K562 (cell line): Measurements from ENCODE around the gene EIF2S2. TPM values are rescaled to one million over a fixed set of nuclear protein-coding genes. Genes with fewer than 3 reads are reported as not detected.
A peak's percentile ranks its signal among the peaks of the same experiment; 100 is the strongest.

Source experiments
- ATF1 ChIP-seq, 2 experiments: fragments of 450-650 bp in 1 of 2; IDR thresholded peaks; 2 replicates each; pipeline ENCODE4 v1.6.1; 2016; ENCODE audit warnings: missing compliant biosample characterization in 1 of 2, missing genetic modification characterization in 1 of 2
- CREB5 ChIP-seq: fragments of 250-450 bp; sonication (Bioruptor Pico); IDR thresholded peaks from 2 replicates; pipeline ENCODE4 v1.5.0; 2020; ENCODE audit warnings: mild to moderate bottlenecking
- CTBP1 ChIP-seq: fragments of 450-650 bp; IDR thresholded peaks from 2 replicates; pipeline ENCODE4 v1.6.1; 2016; ENCODE audit warnings: borderline replicate concordance
- E2F1 ChIP-seq: sonication (generic); formaldehyde crosslinking; IDR thresholded peaks from 2 replicates; pipeline ENCODE4 v1.8.1; 2023; ENCODE audit warnings: mild to moderate bottlenecking, missing genetic modification reagents, moderate library complexity
- ELF1 ChIP-seq: fragments of 200-800 bp; sonication (Bioruptor generic); IDR thresholded peaks from 2 replicates; pipeline ENCODE4 v1.6.1; 2016; ENCODE audit warnings: missing genetic modification characterization, missing compliant biosample characterization
- FOXJ2 ChIP-seq: fragments of 200-800 bp; sonication (Bioruptor generic); IDR thresholded peaks from 2 replicates; pipeline ENCODE4 v1.6.1; 2016; ENCODE audit warnings: missing genetic modification characterization, missing compliant biosample characterization
- FOXK2 ChIP-seq, 2 experiments: fragments of 450-650 bp; IDR thresholded peaks in 1 of 2; conservative IDR thresholded peaks in 1 of 2; 2 replicates each; pipeline ENCODE4 v1.6.1; 2016; ENCODE audit warnings: low read depth in 2 of 2, mild to moderate bottlenecking in 1 of 2
- GABPA ChIP-seq: fragments of 200-800 bp; sonication (Bioruptor generic); conservative IDR thresholded peaks from 2 replicates; pipeline ENCODE4 v1.6.1; 2016; ENCODE audit warnings: low read depth, missing genetic modification characterization, missing compliant biosample characterization
- GMEB1 ChIP-seq: fragments of 250-450 bp; sonication (Bioruptor Pico); IDR thresholded peaks from 2 replicates; pipeline ENCODE4 v1.4.0; 2020; ENCODE audit warnings: mild to moderate bottlenecking
- HIVEP1 ChIP-seq: fragments of 250-450 bp; sonication (Bioruptor Pico); IDR thresholded peaks from 2 replicates; pipeline ENCODE4 v1.4.0; 2020; ENCODE audit warnings: mild to moderate bottlenecking
- HMGN3 ChIP-seq: IDR thresholded peaks from 2 replicates; pipeline ENCODE4 v1.6.1; 2011; ENCODE audit warnings: borderline replicate concordance, low read depth, mild to moderate bottlenecking, mixed read lengths, low read length; ENCODE audit not compliant: insufficient read length; ENCODE audit errors: extremely low read depth
- HNRNPLL ChIP-seq: fragments of 200-400 bp; formaldehyde crosslinking; IDR thresholded peaks from 2 replicates; pipeline ENCODE4 v1.6.1; 2017; ENCODE audit warnings: low read length, low read depth, mild to moderate bottlenecking; ENCODE audit not compliant: poor library complexity, severe bottlenecking
- MIER1 ChIP-seq: fragments of 450-650 bp; IDR thresholded peaks from 2 replicates; pipeline ENCODE4 v1.6.1; 2016; ENCODE audit warnings: antibody characterized with exemption, mild to moderate bottlenecking, low read depth
- NCOA6 ChIP-seq: fragments of 450-650 bp; IDR thresholded peaks from 2 replicates; pipeline ENCODE4 v1.6.1; 2017; ENCODE audit warnings: mild to moderate bottlenecking
- NFRKB ChIP-seq: fragments of 450-650 bp; IDR thresholded peaks from 2 replicates; pipeline ENCODE4 v1.6.1; 2016; ENCODE audit warnings: low read depth
- NONO ChIP-seq, 2 experiments: fragments of 200-400 bp in 1 of 2; fragments of 450-650 bp in 1 of 2; formaldehyde crosslinking in 1 of 2; IDR thresholded peaks; 2 replicates each; pipeline ENCODE4 v1.6.1; 2017; ENCODE audit warnings: low read depth in 2 of 2, mild to moderate bottlenecking in 2 of 2, moderate library complexity in 2 of 2, low read length in 1 of 2
- PRPF4 ChIP-seq: fragments of 200-400 bp; formaldehyde crosslinking; IDR thresholded peaks from one replicate; pipeline ENCODE4 v1.6.1; 2017; ENCODE audit warnings: low read length, low read depth, mild to moderate bottlenecking; ENCODE audit not compliant: insufficient read depth, poor library complexity, severe bottlenecking
- SRSF3 ChIP-seq: fragments of 200-400 bp; formaldehyde crosslinking; IDR thresholded peaks from 2 replicates; pipeline ENCODE4 v1.6.1; 2016; ENCODE audit warnings: mild to moderate bottlenecking, low read length, moderate library complexity; ENCODE audit not compliant: insufficient read depth
- STAT5A ChIP-seq: IDR thresholded peaks from 2 replicates; pipeline ENCODE4 v1.6.1; 2012; ENCODE audit warnings: low read length, inconsistent platforms, borderline replicate concordance
- polyA plus RNA-seq, 8 experiments: library from polyadenylated mRNA; depleted of rRNA in 4 of 8; stranded (reverse) in 5 of 8; unstranded in 3 of 8; fragments of >200 nt; fragmentation: Nextera tagmentation in 2 of 8; fragmentation: Illumina TruSeq in 1 of 8; extraction: Ambion mirVana in 2 of 8; extraction: Trizol in 1 of 8; gene quantifications; 2 replicates each; pipeline versions ENCODE4 v1.2.1 to v1.2.3, GENCODE V29; 2011 to 2014; ENCODE audit warnings: inconsistent platforms in 1 of 8, missing spikeins in 1 of 8
- total RNA-seq, 7 experiments: library from RNA; depleted of rRNA in 6 of 7; stranded (reverse); fragments of >200 nt in 6 of 7; fragmentation: Illumina TruSeq in 2 of 7; extraction: Trizol in 2 of 7; gene quantifications; 2 replicates each; pipeline versions ENCODE4 v1.2.1 to v1.2.3, GENCODE V29; 2011 to 2021; ENCODE audit warnings: low replicate concordance in 1 of 7

EIF2S2 gene
- total and polyA plus RNA-seq, 9 of the 15 experiments (the other 6 are each of a cell fraction or from before 2014, with no cell fraction given), result 79.7 to 220 (median 154) TPM

- peak; percentile 90 for TF ChIP-seq GMEB1 (CRISPR knock-in tag)
- peak; percentile 34; the same call in 1 of the 2 replicates for TF ChIP-seq CTBP1
- TF ChIP-seq HNRNPLL, result peak; percentile 74
- TF ChIP-seq STAT5A, result no peak
- TF ChIP-seq MIER1, result no peak
- TF ChIP-seq HIVEP1 (CRISPR knock-in tag), result 0 out of 2 replicates have a peak, but pooled peaks have one; percentile 34
- peak; percentile 68 for TF ChIP-seq ELF1 (tag)
- TF ChIP-seq PRPF4, result peak; percentile 90
- peak; percentile 97 to 99 for TF ChIP-seq FOXK2 (conservative IDR thresholded peaks at IDR 0.05 in 1 of 2, IDR thresholded peaks at IDR 0.05 in 1 of 2; ENCODE audit: low read depth in 2 of 2)
- TF ChIP-seq E2F1 (CRISPR knock-in tag), result no peak; the same call in 1 of the 2 replicates
- peak; percentile 91 for TF ChIP-seq FOXJ2
- TF ChIP-seq SRSF3, result peak; percentile 85
- peak in 1 of 2 experiments; percentile 56; a peak in 2 of 4 replicates for TF ChIP-seq NONO (IDR thresholded peaks at IDR 0.05; ENCODE audit: low read depth in 2 of 2, low read length in 1 of 2)
- no peak for TF ChIP-seq CREB5 (CRISPR knock-in tag)
- TF ChIP-seq NFRKB, result peak; percentile 70
- 0 out of 2 replicates have a peak, but pooled peaks have one; percentile 49 for TF ChIP-seq NCOA6
- TF ChIP-seq HMGN3, result peak; percentile 85
- peak; percentile 80 for TF ChIP-seq GABPA (tag)
- peak; percentile 94 for TF ChIP-seq ATF1 (CRISPR knock-in tag; IDR thresholded peaks at IDR 0.05)
- peak; percentile 98 for TF ChIP-seq ATF1 (tag; IDR thresholded peaks at IDR 0.05)
These were observed at the start of gene EIF2S2 (continued) for GRCh38 chr20:34111702-34112599.
